ENCODE measurements around the gene ANKRD1.
"Not testable (repeated sequence)": the region's sequence is repeated elsewhere in the genome, so short reads cannot be mapped to it uniquely, and the experiment has no call there.

ANKRD1 gene

GRCh38 chr10:90911133-90912051 lies 9.5 kb downstream of the ANKRD1 start:
- no peak overlapping the region for H2BK12ac ChIP-seq (ENCODE audit: low read length)
- H3K23ac ChIP-seq (ENCODE audit: low read depth, low read length, poor library complexity) = no peak overlapping the region
- no peak overlapping the region for H3K4me2 ChIP-seq (ENCODE audit: insufficient read depth, low read length, poor library complexity, severe bottlenecking)
- no peak overlapping the region for H3K18ac ChIP-seq (ENCODE audit: low read length)
- peaks cover 2 to 3% of the 10 kb centered on the region in 2 donors for H3K9me3 ChIP-seq (replicated peaks in 1 of 2; ENCODE audit: control insufficient read depth in 2 of 2, insufficient read depth in 1 of 2, low read depth in 1 of 2, low read length in 2 of 2)
- peak; percentile 72 for DNase-seq (ENCODE audit: low spot score)
- H3K27me3 ChIP-seq (ENCODE audit: control insufficient read depth in 3 of 3, insufficient read depth in 3 of 3, low read depth in 1 of 3, low read length in 3 of 3) = no peaks in the 10 kb centered on the region
- H4K8ac ChIP-seq (ENCODE audit: low read depth, low read length) = no peak overlapping the region
- no peak overlapping the region for H3K14ac ChIP-seq (ENCODE audit: low read length)
- WGBS, 2 donors (ENCODE audit: extremely low coverage in 2 of 2, insufficient read length in 2 of 2, insufficient replicate concordance in 1 of 2) = no CpG with 5 or more reads among the region's 12 CpGs
- H4K91ac ChIP-seq (ENCODE audit: low read depth, low read length, poor library complexity) = no peak overlapping the region
- H3K4me3 ChIP-seq (ENCODE audit: low read length in 2 of 2) = no peak overlapping the region
- peaks cover 2 to 8% of the 10 kb centered on the region in 2 donors for H3K36me3 ChIP-seq (replicated peaks in 1 of 2; ENCODE audit: control insufficient read depth in 2 of 2, insufficient read depth in 2 of 2, low read length in 2 of 2)
- peaks cover 0 to 5% of the 10 kb centered on the region in 2 donors for H3K4me1 ChIP-seq (ENCODE audit: control insufficient read depth in 2 of 2, insufficient read depth in 1 of 2, low read depth in 1 of 2, low read length in 2 of 2)
- H2AK5ac ChIP-seq (ENCODE audit: low read depth, low read length) = no peak overlapping the region
- peak overlapping the region; percentile 71 for H2AFZ ChIP-seq (ENCODE audit: low read length)
- no peak overlapping the region for H2BK5ac ChIP-seq (ENCODE audit: low read length)
- no peak overlapping the region for H3K27ac ChIP-seq (replicated peaks; ENCODE audit: low read length)
- H2BK120ac ChIP-seq (ENCODE audit: low read depth, low read length) = no peak overlapping the region
- H3K79me1 ChIP-seq (ENCODE audit: low read depth, low read length) = no peaks in the 10 kb centered on the region
- H2BK15ac ChIP-seq (ENCODE audit: low read length) = no peak overlapping the region
- H3K4ac ChIP-seq (ENCODE audit: low read length) = no peak overlapping the region
- H3K9ac ChIP-seq (ENCODE audit: low read depth, low read length, poor library complexity) = no peak overlapping the region

GRCh38 chr10:90906596-90906995 lies 14.3 kb downstream of the ANKRD1 start:
- Histone ChIP-seq H2BK120ac (ENCODE audit: low read depth, low read length) (no peak overlapping the region), H2AFZ (ENCODE audit: low read length) (no peak overlapping the region), H3K27me3 (ENCODE audit: control insufficient read depth in 3 of 3, insufficient read depth in 3 of 3, low read depth in 1 of 3, low read length in 3 of 3) (no peaks in the 10 kb centered on the region), H3K4me2 (ENCODE audit: insufficient read depth, low read length, poor library complexity, severe bottlenecking) (no peak overlapping the region), H3K9me3 (replicated peaks in 1 of 2; ENCODE audit: control insufficient read depth in 2 of 2, insufficient read depth in 1 of 2, low read depth in 1 of 2, low read length in 2 of 2) (peaks cover 0 to 2% of the 10 kb centered on the region in 2 donors), H3K4ac (ENCODE audit: low read length) (no peak overlapping the region), H2AK5ac (ENCODE audit: low read depth, low read length) (no peak overlapping the region), H4K8ac (ENCODE audit: low read depth, low read length) (no peak overlapping the region), H3K18ac (ENCODE audit: low read length) (no peak overlapping the region), H3K4me3 (ENCODE audit: low read length in 2 of 2) (no peak overlapping the region), H2BK12ac (ENCODE audit: low read length) (no peak overlapping the region), H3K9ac (ENCODE audit: low read depth, low read length, poor library complexity) (no peak overlapping the region), H3K79me1 (ENCODE audit: low read depth, low read length) (no peaks in the 10 kb centered on the region), H3K14ac (ENCODE audit: low read length) (no peak overlapping the region), H3K36me3 (replicated peaks in 1 of 2; ENCODE audit: control insufficient read depth in 2 of 2, insufficient read depth in 2 of 2, low read length in 2 of 2) (peaks cover 4 to 52% of the 10 kb centered on the region in 2 donors), H2BK5ac (ENCODE audit: low read length) (no peak overlapping the region), H2BK15ac (ENCODE audit: low read length) (no peak overlapping the region), H3K4me1 (ENCODE audit: control insufficient read depth in 2 of 2, insufficient read depth in 1 of 2, low read depth in 1 of 2, low read length in 2 of 2) (no peaks in the 10 kb centered on the region), H3K23ac (ENCODE audit: low read depth, low read length, poor library complexity) (no peak overlapping the region), H3K27ac (replicated peaks; ENCODE audit: low read length) (no peak overlapping the region), H4K91ac (ENCODE audit: low read depth, low read length, poor library complexity) (no peak overlapping the region)
- no CpG with 5 or more reads among the region's 1 CpG for WGBS, 2 donors (ENCODE audit: extremely low coverage in 2 of 2, insufficient read length in 2 of 2, insufficient replicate concordance in 1 of 2)
- DNase-seq (ENCODE audit: low spot score) = no peak

DNA sequence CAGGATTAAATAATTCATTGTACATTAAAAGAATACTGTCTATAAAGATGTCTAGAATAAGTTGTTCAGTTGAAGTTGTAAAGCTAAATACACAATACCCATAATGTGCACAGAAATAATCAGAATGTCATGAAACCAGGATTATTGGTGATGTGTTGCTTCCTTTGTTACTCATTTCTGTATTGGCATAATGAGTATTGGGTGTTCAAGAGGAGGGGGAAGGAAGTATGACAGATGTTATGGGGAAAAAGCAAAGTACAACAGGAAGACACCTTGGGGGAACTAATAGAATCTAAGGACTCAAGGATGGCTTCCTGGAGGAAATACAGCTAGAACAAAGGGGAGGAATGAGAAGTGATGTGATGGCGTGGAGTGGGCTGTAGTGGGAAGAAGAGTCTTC lies 15.0 kb downstream of the ANKRD1 start:
- H3K4me3 ChIP-seq (ENCODE audit: low read length in 2 of 2) = no peak overlapping the region
- H3K9me3 ChIP-seq (replicated peaks in 1 of 2; ENCODE audit: control insufficient read depth in 2 of 2, insufficient read depth in 1 of 2, low read depth in 1 of 2, low read length in 2 of 2) = peaks cover 0 to 2% of the 10 kb centered on the region in 2 donors
- no peak overlapping the region for H3K4ac ChIP-seq (ENCODE audit: low read length)
- no peak overlapping the region for H2AK5ac ChIP-seq (ENCODE audit: low read depth, low read length)
- H3K18ac ChIP-seq (ENCODE audit: low read length) = no peak overlapping the region
- H3K4me2 ChIP-seq (ENCODE audit: insufficient read depth, low read length, poor library complexity, severe bottlenecking) = no peak overlapping the region
- peaks cover 4 to 59% of the 10 kb centered on the region in 2 donors for H3K36me3 ChIP-seq (replicated peaks in 1 of 2; ENCODE audit: control insufficient read depth in 2 of 2, insufficient read depth in 2 of 2, low read length in 2 of 2)
- no peak overlapping the region for H3K23ac ChIP-seq (ENCODE audit: low read depth, low read length, poor library complexity)
- no peak for DNase-seq (ENCODE audit: low spot score)
- no peaks in the 10 kb centered on the region for H3K4me1 ChIP-seq (ENCODE audit: control insufficient read depth in 2 of 2, insufficient read depth in 1 of 2, low read depth in 1 of 2, low read length in 2 of 2)
- H4K8ac ChIP-seq (ENCODE audit: low read depth, low read length) = no peak overlapping the region
- H2AFZ ChIP-seq (ENCODE audit: low read length) = no peak overlapping the region
- H3K9ac ChIP-seq (ENCODE audit: low read depth, low read length, poor library complexity) = no peak overlapping the region
- H4K91ac ChIP-seq (ENCODE audit: low read depth, low read length, poor library complexity) = no peak overlapping the region
- no peak overlapping the region for H2BK5ac ChIP-seq (ENCODE audit: low read length)
- no peaks in the 10 kb centered on the region for H3K27me3 ChIP-seq (ENCODE audit: control insufficient read depth in 3 of 3, insufficient read depth in 3 of 3, low read depth in 1 of 3, low read length in 3 of 3)
- no peak overlapping the region for H3K14ac ChIP-seq (ENCODE audit: low read length)
- WGBS, 2 donors (ENCODE audit: extremely low coverage in 2 of 2, insufficient read length in 2 of 2, insufficient replicate concordance in 1 of 2) = no CpG with 5 or more reads among the region's 1 CpG
- H3K27ac ChIP-seq (replicated peaks; ENCODE audit: low read length) = no peak overlapping the region
- H3K79me1 ChIP-seq (ENCODE audit: low read depth, low read length) = no peaks in the 10 kb centered on the region
- H2BK120ac ChIP-seq (ENCODE audit: low read depth, low read length) = no peak overlapping the region
- no peak overlapping the region for H2BK12ac ChIP-seq (ENCODE audit: low read length)
- H2BK15ac ChIP-seq (ENCODE audit: low read length) = no peak overlapping the region

DNA sequence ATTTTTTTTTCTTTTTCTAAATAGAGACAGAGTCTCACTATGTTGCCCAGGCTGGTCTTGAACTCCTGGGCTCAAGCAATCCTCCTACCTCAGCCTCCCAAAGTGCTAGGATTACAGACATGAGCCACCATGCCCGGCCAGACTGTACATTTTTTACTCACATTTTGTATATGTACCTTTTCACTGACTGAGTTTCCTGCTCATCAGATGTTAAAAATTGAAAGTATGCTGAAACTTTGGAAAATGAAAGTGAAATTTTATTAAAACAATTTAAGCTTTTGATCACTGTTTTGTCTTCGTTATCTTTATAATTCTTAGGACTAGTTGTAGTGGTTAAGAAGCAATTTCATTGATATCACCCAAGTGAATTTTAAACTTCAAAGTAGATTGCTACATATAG lies 24.0 kb downstream of the ANKRD1 start:
- H3K4ac ChIP-seq (ENCODE audit: low read length); H4K91ac ChIP-seq (ENCODE audit: low read depth, low read length, poor library complexity); H2BK120ac ChIP-seq (ENCODE audit: low read depth, low read length); H3K9me3 ChIP-seq (replicated peaks in 1 of 2; ENCODE audit: control insufficient read depth in 2 of 2, insufficient read depth in 1 of 2, low read depth in 1 of 2, low read length in 2 of 2); H4K8ac ChIP-seq (ENCODE audit: low read depth, low read length); H3K23ac ChIP-seq (ENCODE audit: low read depth, low read length, poor library complexity); H2AK5ac ChIP-seq (ENCODE audit: low read depth, low read length); H2BK5ac ChIP-seq (ENCODE audit: low read length); H3K27me3 ChIP-seq (ENCODE audit: control insufficient read depth in 3 of 3, insufficient read depth in 3 of 3, low read depth in 1 of 3, low read length in 3 of 3); DNase-seq (ENCODE audit: low spot score); H3K27ac ChIP-seq (replicated peaks; ENCODE audit: low read length); H3K4me1 ChIP-seq (ENCODE audit: control insufficient read depth in 2 of 2, insufficient read depth in 1 of 2, low read depth in 1 of 2, low read length in 2 of 2); H3K4me3 ChIP-seq (ENCODE audit: low read length in 2 of 2); H2BK15ac ChIP-seq (ENCODE audit: low read length); H3K14ac ChIP-seq (ENCODE audit: low read length); H2BK12ac ChIP-seq (ENCODE audit: low read length); H3K4me2 ChIP-seq (ENCODE audit: insufficient read depth, low read length, poor library complexity, severe bottlenecking); H3K9ac ChIP-seq (ENCODE audit: low read depth, low read length, poor library complexity); H3K79me1 ChIP-seq (ENCODE audit: low read depth, low read length); H2AFZ ChIP-seq (ENCODE audit: low read length); H3K18ac ChIP-seq (ENCODE audit: low read length): not testable (repeated sequence)
- WGBS, 2 donors (ENCODE audit: extremely low coverage in 2 of 2, insufficient read length in 2 of 2, insufficient replicate concordance in 1 of 2) = no CpG with 5 or more reads among the region's 2 CpGs
- H3K36me3 ChIP-seq (replicated peaks in 1 of 2; ENCODE audit: control insufficient read depth in 2 of 2, insufficient read depth in 2 of 2, low read length in 2 of 2) = peaks cover 13 to 97% of the 10 kb centered on the region in 2 donors

All from neuronal stem cell (in vitro differentiated cells).